SK-N-SH treated with all-trans-retinoic acid at 6 μM for 48 hours (cell line): ENCODE data around the gene NAA60.

Experiments used
- ATAC-seq: fragments of 200-7000 bp; cut with Tn5 transposase; 3 replicates; pipeline ENCODE4 v1.9.1; 2020; ENCODE audit warnings: mild to moderate bottlenecking, moderate library complexity
- BACH2 ChIP-seq: fragments of 250-450 bp; sonication (Bioruptor Pico); IDR thresholded peaks from 2 replicates; pipeline ENCODE4 v1.9.0; 2021; ENCODE audit warnings: mild to moderate bottlenecking, borderline replicate concordance
- CREB5 ChIP-seq: fragments of 250-450 bp; sonication (Bioruptor Pico); IDR thresholded peaks from 2 replicates; pipeline ENCODE4 v1.5.1; 2020; ENCODE audit warnings: low read depth, mild to moderate bottlenecking, moderate library complexity
- CSDC2 ChIP-seq: fragments of 250-450 bp; sonication (Bioruptor Pico); IDR thresholded peaks from 2 replicates; pipeline ENCODE4 v1.5.0; 2020; ENCODE audit warnings: mild to moderate bottlenecking, moderate library complexity
- CSRNP3 ChIP-seq: fragments of 250-450 bp; sonication (Bioruptor Pico); IDR thresholded peaks from 2 replicates; pipeline ENCODE4 v1.5.1; 2021; ENCODE audit warnings: mild to moderate bottlenecking, moderate library complexity
- GLIS3 ChIP-seq: fragments of 250-450 bp; sonication (Bioruptor Pico); IDR thresholded peaks from 2 replicates; pipeline ENCODE4 v1.5.0; 2020; ENCODE audit warnings: mild to moderate bottlenecking, moderate library complexity
- ISL1 ChIP-seq: fragments of 250-450 bp; sonication (Bioruptor Pico); IDR thresholded peaks from 2 replicates; pipeline ENCODE4 v2.1.2; 2022; ENCODE audit warnings: mild to moderate bottlenecking, moderate library complexity
- OSR1 ChIP-seq: fragments of 250-450 bp; sonication (Bioruptor Pico); IDR thresholded peaks from 2 replicates; pipeline ENCODE4 v1.8.0; 2022; ENCODE audit warnings: moderate library complexity, mild to moderate bottlenecking, inconsistent platforms
- POU6F1 ChIP-seq: fragments of 250-450 bp; sonication (Bioruptor Pico); IDR thresholded peaks from 2 replicates; pipeline ENCODE4 v1.8.0; 2021; ENCODE audit warnings: low read depth, mild to moderate bottlenecking, moderate library complexity, borderline replicate concordance
- PPARA ChIP-seq: fragments of 250-450 bp; sonication (Bioruptor Pico); IDR thresholded peaks from 2 replicates; pipeline ENCODE4 v1.5.0; 2020; ENCODE audit warnings: mild to moderate bottlenecking, borderline replicate concordance
- RARB ChIP-seq: fragments of 250-450 bp; sonication (Bioruptor Pico); IDR thresholded peaks from 2 replicates; pipeline ENCODE4 v1.8.0; 2021; ENCODE audit warnings: mild to moderate bottlenecking, moderate library complexity
- SNAI2 ChIP-seq: fragments of 250-450 bp; sonication (Bioruptor Pico); IDR thresholded peaks from 2 replicates; pipeline ENCODE4 v1.5.0; 2020; ENCODE audit warnings: mild to moderate bottlenecking, moderate library complexity
- TCF4 ChIP-seq: fragments of 250-450 bp; sonication (Bioruptor Pico); IDR thresholded peaks from 2 replicates; pipeline ENCODE4 v1.8.0; 2021; ENCODE audit warnings: mild to moderate bottlenecking, moderate library complexity, borderline replicate concordance
- TOX ChIP-seq: fragments of 250-450 bp; sonication (Bioruptor Pico); IDR thresholded peaks from 2 replicates; pipeline ENCODE4 v1.8.0; 2021; ENCODE audit warnings: mild to moderate bottlenecking, moderate library complexity, borderline replicate concordance
- TSHZ2 ChIP-seq: fragments of 250-450 bp; sonication (Bioruptor Pico); IDR thresholded peaks from 2 replicates; pipeline ENCODE4 v1.5.0; 2020; ENCODE audit warnings: mild to moderate bottlenecking, moderate library complexity
- ZC3H10 ChIP-seq: fragments of 250-450 bp; sonication (Bioruptor Pico); IDR thresholded peaks from 2 replicates; pipeline ENCODE4 v1.5.1; 2021; ENCODE audit warnings: mild to moderate bottlenecking, moderate library complexity
- ZFP3 ChIP-seq: fragments of 250-450 bp; sonication (Bioruptor Pico); IDR thresholded peaks from 2 replicates; pipeline ENCODE4 v1.5.0; 2020; ENCODE audit warnings: mild to moderate bottlenecking, moderate library complexity
- ZNF565 ChIP-seq: fragments of 450-650 bp; formaldehyde crosslinking; conservative IDR thresholded peaks from 2 replicates; pipeline ENCODE4 v1.5.0; 2020; ENCODE audit warnings: low read depth, mild to moderate bottlenecking, moderate library complexity
- ZNF70 ChIP-seq: fragments of 450-650 bp; formaldehyde crosslinking; IDR thresholded peaks from 2 replicates; pipeline ENCODE4 v1.5.0; 2020; ENCODE audit warnings: mild to moderate bottlenecking, moderate library complexity

The NAA60 gene

GRCh38 chr16:3492356-3492755, 48.9 kb downstream of the NAA60 start:
- ATAC-seq: no peak

GRCh38 chr16:3494386-3494973, 51.0 kb downstream of the NAA60 start:
- TF ChIP-seq GLIS3 (CRISPR knock-in tag) (no peak), TSHZ2 (CRISPR knock-in tag) (no peak), CSDC2 (CRISPR knock-in tag) (no peak), CSRNP3 (no peak), SNAI2 (CRISPR knock-in tag) (no peak), ZNF70 (CRISPR knock-in tag) (no peak), TCF4 (CRISPR knock-in tag) (no peak), POU6F1 (CRISPR knock-in tag) (no peak), ZFP3 (no peak), TOX (CRISPR knock-in tag) (no peak), OSR1 (CRISPR knock-in tag) (no peak)
- no peak for ATAC-seq

More at GRCh38 chr16:3492356-3492755, 48.9 kb downstream of the NAA60 start:
- TF ChIP-seq ZNF70 (CRISPR knock-in tag): no peak
- TF ChIP-seq SNAI2 (CRISPR knock-in tag): no peak
- TF ChIP-seq TOX (CRISPR knock-in tag): no peak
- no peak for TF ChIP-seq ZC3H10 (CRISPR knock-in tag)
- no peak for TF ChIP-seq ZNF565
- no peak for TF ChIP-seq PPARA (CRISPR knock-in tag)
- no peak for TF ChIP-seq OSR1 (CRISPR knock-in tag)
- no peak for TF ChIP-seq ISL1 (CRISPR knock-in tag)
- no peak for TF ChIP-seq RARB (CRISPR knock-in tag)

- no peak for ATAC-seq
- TF ChIP-seq CSRNP3: no peak
- no peak for TF ChIP-seq CREB5 (CRISPR knock-in tag)
- TF ChIP-seq GLIS3 (CRISPR knock-in tag): no peak
- no peak for TF ChIP-seq TSHZ2 (CRISPR knock-in tag)
- TF ChIP-seq PPARA (CRISPR knock-in tag): no peak
- TF ChIP-seq POU6F1 (CRISPR knock-in tag): no peak
- no peak for TF ChIP-seq ZC3H10 (CRISPR knock-in tag)
- TF ChIP-seq RARB (CRISPR knock-in tag): no peak
- TF ChIP-seq SNAI2 (CRISPR knock-in tag): no peak
- no peak for TF ChIP-seq TCF4 (CRISPR knock-in tag)
- no peak for TF ChIP-seq BACH2 (CRISPR knock-in tag)
Observed at GRCh38 chr16:3495176-3495575, 51.7 kb downstream of the NAA60 start, which contains the start of gene C16orf90. Gene C16orf90, minus strand, starts transcription at chr16:3495489. Its CDS starts 68 bp downstream, at chr16:3495421.
